ENCODE results near the gene AKR1C8.

DNA sequence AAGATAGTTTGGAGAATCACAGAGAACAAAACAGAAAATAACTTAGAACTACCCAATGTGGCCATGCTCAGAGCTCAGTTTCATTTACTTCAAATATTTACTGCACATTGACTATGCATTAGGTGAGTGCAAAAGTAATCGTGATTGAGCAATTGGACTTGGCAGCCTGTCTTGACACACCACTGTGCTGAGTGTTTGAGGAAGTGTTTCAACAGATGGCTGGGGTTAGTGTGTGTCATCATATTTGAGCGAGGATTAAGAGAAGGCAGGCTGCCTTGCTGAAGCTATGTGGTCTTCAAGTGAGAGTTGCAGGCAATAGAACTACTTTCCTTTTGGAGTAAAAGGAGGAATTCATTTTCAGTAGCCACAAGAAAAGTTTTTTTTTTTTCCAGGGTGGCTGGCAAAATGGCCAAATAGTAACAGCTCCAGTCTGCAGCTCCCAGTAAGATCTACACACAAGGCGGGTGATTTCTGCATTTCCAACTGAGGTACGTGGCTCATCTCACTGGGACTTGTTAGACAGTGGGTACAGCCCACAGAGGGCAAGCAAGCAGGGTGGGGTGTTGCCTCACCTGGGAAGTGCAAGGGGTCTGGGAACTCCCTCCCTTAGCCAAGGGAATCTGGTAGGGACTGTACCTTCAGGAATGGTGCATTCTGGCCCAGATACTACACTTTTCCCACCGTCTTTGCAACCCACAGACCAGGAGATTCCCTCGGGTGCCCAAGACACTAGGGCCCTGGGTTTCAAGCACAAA, 49.3 kb upstream of the AKR1C8 start:
- TF ChIP-seq CTCF (conservative IDR thresholded peaks at IDR 0.05) (no peak), ZFX (IDR thresholded peaks at IDR 0.05) (no peak)

Data from C4-2B (cell line).